Adrenal gland (tissue), 5 donors: ENCODE results near the gene MYH8.

Experiments used
- POLR2A ChIP-seq, 2 donors: fragments of 450-650 bp; IDR thresholded peaks; one replicate each; pipeline ENCODE4 v1.6.1; 2017; ENCODE audit warnings: antibody characterized with exemption in 2 of 2, mild to moderate bottlenecking in 2 of 2, moderate library complexity in 1 of 2
- TF ChIP-seq, protein P1 (sequence below), 6 experiments: fragments of 450-650 bp in 4 of 6; fragments of 200-600 bp in 2 of 6; sonication (generic) in 1 of 6; IDR thresholded peaks; 1 replicate in 5 of 6; 2 replicates in 1 of 6; pipeline versions ENCODE4 v1.5.1 to v1.8.0; 2016 to 2021; ENCODE audit warnings: antibody characterized with exemption in 6 of 6, mild to moderate bottlenecking in 2 of 6, moderate library complexity in 1 of 6
- donor health status: DM: no; HTN: no; CAD: no.

DNA sequence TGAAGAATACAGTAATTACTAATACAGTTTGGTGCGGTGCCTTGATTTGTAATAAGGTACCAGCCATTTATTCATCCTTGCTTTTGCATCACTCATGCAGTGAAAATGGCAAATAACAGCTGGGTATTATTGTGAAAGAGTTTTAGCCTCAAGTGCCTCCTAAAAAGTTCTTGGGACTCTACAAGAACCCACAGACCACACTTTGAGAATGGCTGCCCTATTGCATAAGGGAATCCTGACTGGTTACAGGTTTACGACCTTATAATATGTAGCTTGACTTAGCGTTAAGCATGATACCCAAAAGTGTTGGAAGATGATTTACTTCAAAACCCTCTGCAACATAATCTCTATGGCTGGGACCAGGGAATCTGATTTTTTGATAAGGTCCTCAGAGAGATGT, 53.2 kb downstream of the MYH8 start:
- TF ChIP-seq, protein P1, sequence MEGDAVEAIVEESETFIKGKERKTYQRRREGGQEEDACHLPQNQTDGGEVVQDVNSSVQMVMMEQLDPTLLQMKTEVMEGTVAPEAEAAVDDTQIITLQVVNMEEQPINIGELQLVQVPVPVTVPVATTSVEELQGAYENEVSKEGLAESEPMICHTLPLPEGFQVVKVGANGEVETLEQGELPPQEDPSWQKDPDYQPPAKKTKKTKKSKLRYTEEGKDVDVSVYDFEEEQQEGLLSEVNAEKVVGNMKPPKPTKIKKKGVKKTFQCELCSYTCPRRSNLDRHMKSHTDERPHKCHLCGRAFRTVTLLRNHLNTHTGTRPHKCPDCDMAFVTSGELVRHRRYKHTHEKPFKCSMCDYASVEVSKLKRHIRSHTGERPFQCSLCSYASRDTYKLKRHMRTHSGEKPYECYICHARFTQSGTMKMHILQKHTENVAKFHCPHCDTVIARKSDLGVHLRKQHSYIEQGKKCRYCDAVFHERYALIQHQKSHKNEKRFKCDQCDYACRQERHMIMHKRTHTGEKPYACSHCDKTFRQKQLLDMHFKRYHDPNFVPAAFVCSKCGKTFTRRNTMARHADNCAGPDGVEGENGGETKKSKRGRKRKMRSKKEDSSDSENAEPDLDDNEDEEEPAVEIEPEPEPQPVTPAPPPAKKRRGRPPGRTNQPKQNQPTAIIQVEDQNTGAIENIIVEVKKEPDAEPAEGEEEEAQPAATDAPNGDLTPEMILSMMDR (IDR thresholded peaks at IDR 0.05), result no peak
- TF ChIP-seq POLR2A (IDR thresholded peaks at IDR 0.05), result no peak
